GM21717 (cell line): ENCODE measurements around the gene GATB.
"Not testable (repeated sequence)": the region's sequence is repeated elsewhere in the genome, so short reads cannot be mapped to it uniquely, and the experiment has no call there.

Experiments used
- ATAC-seq: cut with Tn5 transposase; IDR thresholded peaks from one replicate; pipeline ENCODE4 v1.9.1; 2021; ENCODE audit warnings: mild to moderate bottlenecking, moderate library complexity; ENCODE audit not compliant: unreplicated experiment

GATB gene

GRCh38 chr4:151785484-151786157, 24.8 kb upstream of the GATB start:
- no peak for ATAC-seq

GRCh38 chr4:151784706-151785105, 23.9 kb upstream of the GATB start:
- ATAC-seq = no peak

DNA sequence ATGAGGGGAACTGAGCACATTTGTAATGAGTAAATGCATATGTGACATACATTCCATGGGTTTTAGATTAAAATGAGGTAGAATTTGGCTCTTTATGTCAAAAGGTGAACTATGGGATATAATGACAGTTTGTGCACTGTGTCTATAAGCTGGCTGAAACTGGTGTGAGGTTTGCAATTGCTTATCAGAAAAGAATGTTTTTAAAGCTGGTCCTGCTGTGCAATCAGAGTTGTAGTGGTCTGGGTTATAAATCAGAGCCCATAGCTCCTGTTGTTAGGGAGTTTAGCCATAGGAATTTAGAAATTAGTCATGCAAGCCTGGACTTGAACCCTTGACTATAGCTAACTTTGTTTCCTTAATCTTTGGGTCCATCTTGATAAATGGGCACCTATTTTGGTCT, 23.1 kb upstream of the GATB start:
- no peak for ATAC-seq

- ATAC-seq = no peak
These were observed 21.5 kb upstream of the GATB start for GRCh38 chr4:151782296-151782695.

DNA sequence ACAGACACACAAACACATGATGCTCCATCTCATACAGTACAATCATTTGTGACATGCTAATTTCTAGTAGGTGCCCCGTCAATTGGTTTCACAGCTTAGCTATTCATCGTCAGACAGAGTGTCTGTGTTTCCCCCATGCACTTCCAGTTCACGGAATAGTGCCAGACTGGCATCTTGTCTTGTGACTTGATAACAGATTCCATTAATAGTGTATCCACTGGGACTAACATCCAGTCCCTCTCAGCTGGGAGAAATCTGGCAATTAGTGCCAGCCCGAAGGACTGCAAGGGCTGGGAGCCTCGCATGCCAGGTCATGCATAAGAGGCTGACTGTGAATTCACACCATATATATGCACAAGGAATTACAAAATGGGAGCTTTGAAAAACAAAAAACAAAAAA, 20.2 kb upstream of the GATB start:
- no peak for ATAC-seq

DNA sequence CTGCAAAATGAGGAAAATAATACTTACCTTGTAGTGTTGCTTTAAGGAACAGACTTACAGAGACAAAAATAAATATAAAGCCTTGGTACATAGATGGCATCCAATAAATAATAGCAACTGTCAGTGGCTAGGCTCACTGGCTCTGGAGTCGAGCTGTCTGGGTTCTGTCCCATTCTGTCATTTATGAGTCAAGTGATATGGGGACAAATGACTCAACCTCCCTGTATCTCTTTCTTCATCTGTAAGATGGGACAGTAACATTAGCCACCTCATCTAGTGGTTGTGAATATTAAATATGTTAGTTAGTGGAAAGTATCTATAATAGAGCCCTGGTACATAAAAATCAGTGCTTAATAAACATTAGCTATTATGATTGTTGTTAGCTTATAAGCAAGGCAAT, 16.7 kb upstream of the GATB start:
- ATAC-seq = no peak

- no peak for ATAC-seq
These were observed 13.5 kb upstream of the GATB start for GRCh38 chr4:151774324-151774723.

DNA sequence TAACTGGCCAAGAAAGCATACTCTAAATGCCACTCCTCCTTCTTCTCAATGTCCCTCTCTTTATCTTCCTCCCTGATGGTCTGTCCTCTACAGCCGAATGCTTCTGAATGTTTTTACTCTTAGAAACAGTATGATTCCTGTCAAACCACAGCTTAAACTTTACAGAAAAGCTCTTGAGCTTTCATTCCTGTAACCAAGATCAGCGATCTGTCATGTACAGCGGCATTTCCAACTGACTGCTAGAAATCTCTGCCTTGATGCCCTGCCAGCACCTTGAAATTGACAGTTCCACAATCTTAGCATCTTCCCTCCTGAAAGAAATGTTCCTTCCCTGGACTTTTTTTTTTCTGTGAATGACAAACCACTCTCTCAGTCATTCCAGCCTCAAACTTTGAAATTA, 11.5 kb upstream of the GATB start:
- ATAC-seq = no peak

- ATAC-seq = no peak
These were observed 10.9 kb upstream of the GATB start for GRCh38 chr4:151771664-151772063.

- ATAC-seq = no peak
These were observed 9.3 kb upstream of the GATB start for GRCh38 chr4:151770154-151770553.

GRCh38 chr4:151768835-151769234, 8.0 kb upstream of the GATB start:
- no peak for ATAC-seq

DNA sequence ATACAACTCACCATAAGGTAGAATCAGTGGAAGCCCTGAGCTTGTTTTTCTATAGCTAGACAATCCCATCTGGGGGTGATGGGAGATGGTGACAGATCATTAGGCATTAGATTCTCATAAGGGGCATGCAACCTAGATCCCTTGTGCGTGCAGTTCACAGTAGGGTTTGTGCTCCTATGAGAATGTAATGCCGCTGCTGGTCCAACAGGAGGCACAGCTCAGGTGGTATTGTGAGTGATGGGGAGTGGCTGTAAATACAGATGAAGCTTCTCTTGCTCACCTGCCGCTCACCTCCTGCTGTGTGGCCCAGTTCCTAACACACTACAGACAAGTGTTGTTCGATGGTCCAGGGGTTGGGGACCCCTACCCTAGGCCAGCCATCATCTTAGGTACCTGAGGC, 5.9 kb upstream of the GATB start:
- ATAC-seq = no peak

- no peak for ATAC-seq
These were observed 805 bp downstream of the GATB start for GRCh38 chr4:151760002-151760401.

DNA sequence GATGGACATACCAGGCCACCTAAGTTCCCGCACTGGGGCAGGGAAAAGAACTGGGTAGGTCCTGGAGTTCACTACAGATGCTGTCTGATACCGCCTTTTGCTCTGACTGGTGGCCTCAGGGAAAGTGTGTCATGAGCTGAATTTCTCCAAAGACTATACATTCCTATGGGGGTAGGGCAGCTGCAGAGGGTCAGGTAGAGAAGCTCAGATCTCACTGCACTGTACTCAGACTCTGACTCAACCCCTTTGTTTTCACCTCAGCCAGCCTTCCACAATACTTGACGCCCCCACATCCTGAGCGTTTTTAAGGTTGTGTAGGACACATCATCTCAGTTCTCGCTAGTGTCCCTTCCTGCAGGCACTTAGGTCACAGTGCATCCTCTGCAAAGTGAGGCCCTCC, 7.8 kb downstream of the GATB start:
- ATAC-seq = no peak

DNA sequence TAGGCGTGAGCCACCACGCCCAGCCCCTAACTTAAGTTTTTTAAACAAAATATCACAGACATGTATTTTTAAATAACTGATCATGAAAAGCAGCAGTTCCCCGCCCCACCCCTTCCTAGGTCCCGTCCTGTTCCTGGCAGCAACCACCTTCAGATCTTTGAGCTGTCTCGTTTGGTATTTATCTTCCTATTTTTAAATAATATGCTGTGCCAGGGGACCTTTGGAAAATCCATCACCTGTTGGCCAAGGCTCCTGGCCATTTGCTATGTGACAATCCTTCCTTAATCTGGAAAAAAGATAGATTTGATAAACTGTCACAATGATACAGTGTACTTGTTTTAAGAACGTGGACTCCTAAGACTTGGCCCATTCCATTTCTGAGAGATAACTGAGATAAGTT, 10.7 kb downstream of the GATB start:
- ATAC-seq = no peak

DNA sequence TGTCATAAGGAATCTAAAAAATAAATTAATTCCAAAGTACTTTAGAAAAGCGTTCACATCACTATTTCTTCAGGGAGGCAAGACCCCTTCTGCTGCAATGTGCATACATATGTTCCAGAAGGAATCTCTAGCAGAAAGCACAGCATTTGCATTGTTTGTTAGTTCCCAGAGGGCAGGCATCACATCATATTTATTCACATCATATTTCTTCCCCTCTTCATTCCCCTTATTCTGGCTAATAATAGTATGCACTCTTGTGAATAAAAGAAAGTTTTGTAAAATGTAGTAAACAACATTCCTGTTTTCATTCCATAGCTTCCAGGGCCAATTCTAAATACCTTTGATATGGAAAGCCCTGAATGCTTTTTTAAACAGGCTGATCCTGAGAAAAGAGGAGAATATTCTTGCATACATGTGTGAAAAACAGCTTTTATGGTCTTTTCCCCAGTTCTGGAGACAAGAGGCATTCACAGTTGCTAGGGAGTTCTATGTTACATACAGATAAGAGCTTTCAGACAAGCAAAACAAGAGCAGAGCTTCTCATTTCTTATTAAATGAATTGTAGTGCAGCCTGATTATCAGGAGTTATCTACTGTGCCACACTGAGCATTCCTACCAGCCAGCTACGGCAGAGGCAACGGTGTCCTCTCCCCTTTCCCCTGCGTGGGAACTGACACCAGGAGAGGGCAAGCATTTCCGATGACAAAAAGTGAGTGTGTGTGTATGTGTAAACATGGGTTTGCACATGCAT, 15.2 kb downstream of the GATB start:
- no peak for ATAC-seq

- no peak for ATAC-seq
These were observed 16.2 kb downstream of the GATB start for GRCh38 chr4:151744614-151745013.

DNA sequence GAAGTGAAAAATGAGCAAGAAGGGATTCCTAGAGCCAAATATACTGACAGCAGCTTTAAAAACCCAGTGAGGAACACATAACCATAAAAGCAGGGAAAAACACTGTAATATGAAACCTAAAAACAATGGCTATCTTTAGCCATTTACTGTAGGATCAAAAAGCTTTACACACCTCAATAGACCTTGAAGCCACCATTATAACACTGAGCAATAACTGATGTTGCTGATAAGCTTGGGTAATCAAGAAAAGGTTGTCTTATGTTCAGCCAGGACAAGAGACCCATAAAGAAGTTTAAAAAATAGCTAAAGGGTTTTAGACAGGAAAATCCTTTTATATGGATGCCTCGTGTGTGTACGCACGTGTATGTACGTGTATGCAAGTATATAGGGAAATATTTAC, 16.9 kb downstream of the GATB start:
- ATAC-seq = no peak

DNA sequence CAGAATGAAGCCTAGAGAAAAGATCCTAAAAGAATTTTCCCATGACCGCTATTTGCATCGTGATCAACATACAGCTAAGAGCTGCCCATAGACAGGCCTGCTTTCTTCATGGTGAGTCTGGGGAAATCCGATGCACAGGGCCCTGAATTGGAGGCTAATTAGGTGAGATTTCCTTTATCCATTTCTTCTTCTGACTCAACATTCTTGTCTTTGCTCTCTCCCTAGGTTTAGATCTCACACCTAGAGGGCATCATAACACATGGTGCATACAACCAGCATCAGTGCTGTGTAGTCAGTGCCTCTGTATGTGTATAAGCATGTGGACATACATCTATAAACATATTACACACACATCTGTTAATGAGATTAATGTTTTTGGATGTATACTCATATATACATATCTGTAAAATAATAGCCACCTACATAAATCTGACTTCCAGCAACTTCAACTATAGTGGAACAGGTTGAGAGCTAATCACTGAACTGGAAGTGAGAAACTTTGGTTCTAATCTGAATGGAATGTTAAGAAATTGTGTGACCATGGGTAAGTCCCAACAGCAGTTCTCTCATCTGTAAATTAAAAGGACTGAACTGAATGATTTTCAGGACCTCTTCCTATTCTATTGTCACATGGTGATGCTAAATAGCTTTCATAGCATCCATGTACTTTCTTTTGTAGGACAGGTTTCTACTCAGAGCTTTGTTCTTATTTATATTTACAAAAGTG, 17.5 kb downstream of the GATB start:
- ATAC-seq = no peak

- no peak for ATAC-seq
These were observed 21.9 kb downstream of the GATB start for GRCh38 chr4:151738720-151739517.

DNA sequence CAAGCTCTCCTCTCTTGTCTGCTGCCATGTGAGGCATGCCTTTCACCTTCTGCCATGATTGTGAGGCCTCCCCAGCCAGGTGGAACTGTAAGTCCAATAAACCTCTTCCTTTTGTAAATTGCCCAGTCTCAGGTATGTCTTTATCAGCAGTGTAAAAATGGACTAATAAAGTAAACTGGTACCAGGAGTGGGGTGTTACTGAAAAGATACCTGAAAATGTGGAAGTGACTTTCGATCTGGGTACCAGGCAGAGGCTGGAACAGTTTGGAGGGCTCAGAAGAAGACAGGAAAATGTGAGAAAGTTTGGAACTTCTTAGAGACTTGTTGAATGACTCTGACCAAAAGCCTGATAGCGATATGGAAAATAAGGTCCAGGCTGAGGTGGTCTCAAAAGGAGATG, 24.0 kb downstream of the GATB start:
- not testable (repeated sequence) for ATAC-seq
